Prostate gland (tissue), 2 donors: ENCODE measurements around the gene ALG6. TPM values are rescaled to one million over a fixed set of nuclear protein-coding genes. Genes with fewer than 3 reads are reported as not detected.

Source experiments
- DNase-seq: peaks from one replicate; pipeline ENCODE4 v3.0.0-alpha.2; 2019; ENCODE audit warnings: low spot score
- H3K27ac ChIP-seq, 2 donors: fragments of 200-600 bp; sonication (generic); 2 replicates each; pipeline ENCODE4 v1.5.1; 2017 to 2019
- H3K27me3 ChIP-seq: fragments of 200-600 bp; sonication (generic); replicated peaks from 2 replicates; pipeline ENCODE4 v1.5.1; 2019; ENCODE audit not compliant: insufficient read depth
- H3K36me3 ChIP-seq, 2 donors: fragments of 200-600 bp; sonication (generic); 1 replicate in 1 of 2; 2 replicates in 1 of 2; pipeline versions ENCODE4 v1.5.1 to v1.8.1; 2017 to 2019
- H3K4me1 ChIP-seq: fragments of 200-600 bp; sonication (generic); replicated peaks from 2 replicates; pipeline ENCODE4 v1.5.1; 2019
- H3K4me3 ChIP-seq, 2 donors: fragments of 200-600 bp; sonication (generic); 2 replicates each; pipeline ENCODE4 v1.5.1; 2017 to 2019
- H3K9me3 ChIP-seq: fragments of 200-600 bp; sonication (generic); 2 replicates; pipeline ENCODE4 v1.5.1; 2017
- CTCF ChIP-seq, 4 experiments: fragments of 200-600 bp in 2 of 4; fragments of 450-650 bp in 2 of 4; sonication (generic) in 2 of 4; IDR thresholded peaks; 1 replicate in 3 of 4; 2 replicates in 1 of 4; pipeline ENCODE4 v1.5.1; 2016 to 2019; ENCODE audit warnings: antibody characterized with exemption in 4 of 4, mild to moderate bottlenecking in 2 of 4, moderate library complexity in 2 of 4
- POLR2A ChIP-seq: fragments of 450-650 bp; IDR thresholded peaks from one replicate; pipeline ENCODE4 v1.6.1; 2016; ENCODE audit warnings: antibody characterized with exemption, mild to moderate bottlenecking
- POLR2AphosphoS5 ChIP-seq: sonication (generic); formaldehyde crosslinking; IDR thresholded peaks from one replicate; pipeline ENCODE4 v1.6.1; 2017; ENCODE audit warnings: antibody characterized with exemption
- WGBS: methylation state at CpG from one replicate; pipeline ENCODE4 v1.1.5; 2018; 5-methylcytosine and 5-hydroxymethylcytosine counted together
- intact Hi-C: fragments of 100-400 bp; cut with DNase I; formaldehyde crosslinking; loops from one replicate; pipeline ENCODE4 v1.14.2; 2022
- total RNA-seq, 2 donors: library from RNA; depleted of rRNA; stranded (reverse); fragments of >200 nt; gene quantifications; one replicate each; pipeline ENCODE4 v1.1.0, GENCODE V29; 2016

Gene ALG6
- total RNA-seq, result 10 to 100 TPM; 10.2 to 17.6 TPM

- Histone ChIP-seq H3K27ac (peak within 1 kb of the TSS; percentile 77 to 85), H3K27me3 (no peaks in the 10 kb centered on the region), H3K36me3 (no peaks in the 10 kb centered on the region), H3K9me3 (no peaks in the 10 kb centered on the region), H3K4me1 (peaks cover 3% of the 10 kb centered on the region), H3K4me3 (peak within 1 kb of the TSS; percentile 69 to 84)
- intact Hi-C loops, result no loop called here
- TF ChIP-seq POLR2A, result peak; percentile 71
- peak in 3 of 4 experiments; percentile 24 to 51 (median 35) for TF ChIP-seq CTCF (IDR thresholded peaks at IDR 0.05)
- TF ChIP-seq POLR2AphosphoS5, result peak; percentile 73
- DNase-seq, result peak; percentile 90
- WGBS, result under 1% methylated on average over 77 of the region's 77 CpGs
These were observed at the start of gene ALG6 for GRCh38 chr1:63367215-63368103. TSS of gene ALG6 (plus strand) at chr1:63367627. CDS start at chr1:63370978, 3,351 bp downstream.

GRCh38 chr1:63317817-63318152, 49.6 kb upstream of the ALG6 start:
- TF ChIP-seq POLR2A, result no peak
- no peak for TF ChIP-seq CTCF (IDR thresholded peaks at IDR 0.05)
- TF ChIP-seq POLR2AphosphoS5, result no peak
- intact Hi-C loops, result no loop called here
- no peak overlapping the region for H3K4me3 ChIP-seq

GRCh38 chr1:63318201-63318979, 49.0 kb upstream of the ALG6 start:
- Histone ChIP-seq H3K9me3 (no peaks in the 10 kb centered on the region), H3K4me3 (no peak overlapping the region), H3K4me1 (peaks cover 7% of the 10 kb centered on the region), H3K36me3 (no peaks in the 10 kb centered on the region), H3K27me3 (peaks cover 57% of the 10 kb centered on the region), H3K27ac (no peak overlapping the region)
- DNase-seq, result no peak
- TF ChIP-seq POLR2A, result no peak
- TF ChIP-seq POLR2AphosphoS5, result no peak
- TF ChIP-seq CTCF (IDR thresholded peaks at IDR 0.05), result no peak
- intact Hi-C loops, result no loop called here
- 20% methylated on average over 28 of the region's 28 CpGs for WGBS

More at GRCh38 chr1:63317817-63318152, 49.6 kb upstream of the ALG6 start:
- DNase-seq, result no peak
- Histone ChIP-seq H3K36me3 (no peaks in the 10 kb centered on the region), H3K27ac (no peak overlapping the region), H3K27me3 (peaks cover 52% of the 10 kb centered on the region), H3K9me3 (no peaks in the 10 kb centered on the region), H3K4me1 (peaks cover 6% of the 10 kb centered on the region)
- WGBS, result 9% methylated on average over 14 of the region's 14 CpGs

- H3K4me1 ChIP-seq, result peaks cover 10% of the 10 kb centered on the region
- no peaks in the 10 kb centered on the region for H3K36me3 ChIP-seq
- H3K4me3 ChIP-seq, result no peak overlapping the region
- no peak overlapping the region for H3K27ac ChIP-seq
- H3K9me3 ChIP-seq, result no peaks in the 10 kb centered on the region
- intact Hi-C loops, result no loop called here
- TF ChIP-seq CTCF (IDR thresholded peaks at IDR 0.05) (no peak), POLR2A (no peak), POLR2AphosphoS5 (no peak)
- no peak for DNase-seq
- WGBS, result 9% methylated on average over 57 of the region's 60 CpGs
- H3K27me3 ChIP-seq, result peaks cover 63% of the 10 kb centered on the region
These were observed 48.1 kb upstream of the ALG6 start for GRCh38 chr1:63319046-63320021.
